GM11168 (cell line): ENCODE results near the gene OR2AK2.

ENCODE experiments used
- in situ Hi-C: fragments of 300-500 bp; cut with MboI; formaldehyde crosslinking; loops from one replicate; pipeline ENCODE4 v1.12.0; 2022; ENCODE audit warnings: low sequenced_read_pairs; ENCODE audit not compliant: unreplicated experiment

Gene OR2AK2

DNA sequence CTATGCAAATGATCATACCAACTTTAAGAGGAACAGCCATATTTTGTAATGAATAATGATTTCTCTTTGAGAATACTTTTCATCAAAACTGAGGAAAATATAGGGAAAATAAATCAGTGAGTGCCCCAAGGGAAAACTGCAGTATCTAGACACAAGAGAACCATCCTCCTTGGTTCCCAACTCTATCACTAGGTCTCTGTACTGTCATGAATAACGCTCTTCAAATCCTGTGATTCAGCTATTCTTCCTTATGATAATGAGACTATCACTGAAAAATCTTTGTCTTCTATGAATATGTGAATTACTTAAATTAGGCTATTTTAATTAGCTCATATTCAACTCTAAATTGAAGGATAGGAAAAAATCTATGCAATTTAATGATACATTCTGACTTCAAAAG is 50.8 kb downstream of the OR2AK2 start:
- in situ Hi-C loops, result no loop called here
